ENCODE measurements around the gene ABCA12. TPM values are rescaled to one million over a fixed set of nuclear protein-coding genes. Genes with fewer than 3 reads are reported as not detected.

ABCA12 gene
- total and polyA plus RNA-seq, 9 of the 15 experiments (the other 6 are each of a cell fraction or from before 2014, with no cell fraction given) = 0.02 to 0.03 TPM; not detected in 7

GRCh38 chr2:215105607-215106354 lies 32.6 kb downstream of the ABCA12 start:
- ChIA-PET CTCF (ENCODE audit: low intra/inter-chr PET ratio) (no interaction called here), POLR2A (no interaction called here)
- no peaks in the 10 kb centered on the region; a peak in 1 of 5 replicates for H3K27me3 ChIP-seq (ENCODE audit: control insufficient read depth in 2 of 2, insufficient read depth in 2 of 2, low read length in 2 of 2)
- TF ChIP-seq CEBPB (tag; IDR thresholded peaks at IDR 0.05) (peak; percentile 78), PRPF4 (IDR thresholded peaks at IDR 0.05; ENCODE audit: insufficient read depth, low read depth, low read length, poor library complexity, severe bottlenecking) (no peak), CEBPG (CRISPR knock-in tag; IDR thresholded peaks at IDR 0.05) (no peak), CEBPG (tag; conservative IDR thresholded peaks at IDR 0.05 in 1 of 2, IDR thresholded peaks at IDR 0.05 in 1 of 2) (peak; percentile 45 to 57; a peak in 3 of 4 replicates)
- in situ Hi-C loops (cut with MboI) (no loop called here), intact Hi-C loops (cut with micrococcal nuclease) (no loop called here)
- no peak overlapping the region for H2AFZ ChIP-seq (ENCODE audit: low read depth, low read length)
- no peaks in the 10 kb centered on the region for H4K20me1 ChIP-seq (replicated peaks; ENCODE audit: control insufficient read depth, insufficient read depth, low read length)
- no peak overlapping the region for H3K9ac ChIP-seq (ENCODE audit: insufficient read depth in 1 of 2, low read depth in 2 of 2, low read length in 2 of 2)
- no peak overlapping the region for H3K27ac ChIP-seq (ENCODE audit: extremely low read depth, low read depth, low read length)
- no peak for DNase-seq (ENCODE audit: extremely low read depth in 1 of 4, low spot score in 3 of 4)
- no peak for ATAC-seq
- no TSS peak for BruUV-seq (replicated peaks)
- WGBS (ENCODE audit: insufficient coverage, low coverage, missing lambda C conversion rate) = 6% methylated on average over 4 of the region's 5 CpGs
- no peaks in the 10 kb centered on the region for H3K4me1 ChIP-seq (replicated peaks in 1 of 2; ENCODE audit: control insufficient read depth in 2 of 2, insufficient read depth in 2 of 2, low read length in 2 of 2)
- no peak overlapping the region for H3K4me2 ChIP-seq (ENCODE audit: insufficient read depth, low read length)
- H3K36me3 ChIP-seq (ENCODE audit: control insufficient read depth, insufficient read depth, low read length) = no peaks in the 10 kb centered on the region
- no peaks in the 10 kb centered on the region for H3K9me3 ChIP-seq (replicated peaks; ENCODE audit: control insufficient read depth, insufficient read depth, low read depth, low read length)
- H3K9me1 ChIP-seq (ENCODE audit: control insufficient read depth, insufficient read depth, low read length) = no peaks in the 10 kb centered on the region
- FAIRE-seq = no peak
- H3K79me2 ChIP-seq (ENCODE audit: control insufficient read depth, insufficient read depth, low read length) = no peaks in the 10 kb centered on the region
- no peak overlapping the region for H3K4me3 ChIP-seq

GRCh38 chr2:215104226-215104625 lies 34.2 kb downstream of the ABCA12 start:
- WGBS (ENCODE audit: insufficient coverage, low coverage, missing lambda C conversion rate) = 0% methylated on average over 4 of the region's 4 CpGs
- TF ChIP-seq ARID2 (IDR thresholded peaks at IDR 0.05) (no peak), ZBED1 (IDR thresholded peaks at IDR 0.05) (no peak), ZNF57 (CRISPR knock-in tag; IDR thresholded peaks at IDR 0.05) (no peak), ELF2 (CRISPR knock-in tag; IDR thresholded peaks at IDR 0.05) (no peak), GTF2E2 (tag; IDR thresholded peaks at IDR 0.05) (no peak)
- TF ChIP-seq, protein P1, sequence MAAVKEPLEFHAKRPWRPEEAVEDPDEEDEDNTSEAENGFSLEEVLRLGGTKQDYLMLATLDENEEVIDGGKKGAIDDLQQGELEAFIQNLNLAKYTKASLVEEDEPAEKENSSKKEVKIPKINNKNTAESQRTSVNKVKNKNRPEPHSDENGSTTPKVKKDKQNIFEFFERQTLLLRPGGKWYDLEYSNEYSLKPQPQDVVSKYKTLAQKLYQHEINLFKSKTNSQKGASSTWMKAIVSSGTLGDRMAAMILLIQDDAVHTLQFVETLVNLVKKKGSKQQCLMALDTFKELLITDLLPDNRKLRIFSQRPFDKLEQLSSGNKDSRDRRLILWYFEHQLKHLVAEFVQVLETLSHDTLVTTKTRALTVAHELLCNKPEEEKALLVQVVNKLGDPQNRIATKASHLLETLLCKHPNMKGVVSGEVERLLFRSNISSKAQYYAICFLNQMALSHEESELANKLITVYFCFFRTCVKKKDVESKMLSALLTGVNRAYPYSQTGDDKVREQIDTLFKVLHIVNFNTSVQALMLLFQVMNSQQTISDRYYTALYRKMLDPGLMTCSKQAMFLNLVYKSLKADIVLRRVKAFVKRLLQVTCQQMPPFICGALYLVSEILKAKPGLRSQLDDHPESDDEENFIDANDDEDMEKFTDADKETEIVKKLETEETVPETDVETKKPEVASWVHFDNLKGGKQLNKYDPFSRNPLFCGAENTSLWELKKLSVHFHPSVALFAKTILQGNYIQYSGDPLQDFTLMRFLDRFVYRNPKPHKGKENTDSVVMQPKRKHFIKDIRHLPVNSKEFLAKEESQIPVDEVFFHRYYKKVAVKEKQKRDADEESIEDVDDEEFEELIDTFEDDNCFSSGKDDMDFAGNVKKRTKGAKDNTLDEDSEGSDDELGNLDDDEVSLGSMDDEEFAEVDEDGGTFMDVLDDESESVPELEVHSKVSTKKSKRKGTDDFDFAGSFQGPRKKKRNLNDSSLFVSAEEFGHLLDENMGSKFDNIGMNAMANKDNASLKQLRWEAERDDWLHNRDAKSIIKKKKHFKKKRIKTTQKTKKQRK (IDR thresholded peaks at IDR 0.05; ENCODE audit: borderline replicate concordance, low read depth, low read length) = no peak
- TF ChIP-seq, protein P2, sequence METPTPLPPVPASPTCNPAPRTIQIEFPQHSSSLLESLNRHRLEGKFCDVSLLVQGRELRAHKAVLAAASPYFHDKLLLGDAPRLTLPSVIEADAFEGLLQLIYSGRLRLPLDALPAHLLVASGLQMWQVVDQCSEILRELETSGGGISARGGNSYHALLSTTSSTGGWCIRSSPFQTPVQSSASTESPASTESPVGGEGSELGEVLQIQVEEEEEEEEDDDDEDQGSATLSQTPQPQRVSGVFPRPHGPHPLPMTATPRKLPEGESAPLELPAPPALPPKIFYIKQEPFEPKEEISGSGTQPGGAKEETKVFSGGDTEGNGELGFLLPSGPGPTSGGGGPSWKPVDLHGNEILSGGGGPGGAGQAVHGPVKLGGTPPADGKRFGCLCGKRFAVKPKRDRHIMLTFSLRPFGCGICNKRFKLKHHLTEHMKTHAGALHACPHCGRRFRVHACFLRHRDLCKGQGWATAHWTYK (CRISPR knock-in tag; IDR thresholded peaks at IDR 0.05) = no peak
- ATAC-seq (no peak), DNase-seq (ENCODE audit: extremely low read depth in 1 of 4, low spot score in 3 of 4) (no peak), FAIRE-seq (no peak)
- no peaks in the 10 kb centered on the region for H3K4me1 ChIP-seq (replicated peaks in 1 of 2; ENCODE audit: control insufficient read depth in 2 of 2, insufficient read depth in 2 of 2, low read length in 2 of 2)
- no peaks in the 10 kb centered on the region for H3K9me1 ChIP-seq (ENCODE audit: control insufficient read depth, insufficient read depth, low read length)
- in situ Hi-C loops (cut with MboI) (no loop called here), intact Hi-C loops (cut with micrococcal nuclease) (no loop called here)
- H3K79me2 ChIP-seq (ENCODE audit: control insufficient read depth, insufficient read depth, low read length) = no peaks in the 10 kb centered on the region
- CTCF ChIA-PET (ENCODE audit: low intra/inter-chr PET ratio) = no interaction called here
- BruUV-seq (replicated peaks) = no TSS peak
- no peak overlapping the region for H3K4me2 ChIP-seq (ENCODE audit: insufficient read depth, low read length)
- no peak overlapping the region for H3K9ac ChIP-seq (ENCODE audit: insufficient read depth in 1 of 2, low read depth in 2 of 2, low read length in 2 of 2)
- H3K27ac ChIP-seq (ENCODE audit: extremely low read depth, low read depth, low read length) = no peak overlapping the region
- no peak overlapping the region for H2AFZ ChIP-seq (ENCODE audit: low read depth, low read length)
- H3K9me3 ChIP-seq (replicated peaks; ENCODE audit: control insufficient read depth, insufficient read depth, low read depth, low read length) = no peaks in the 10 kb centered on the region
- H3K4me3 ChIP-seq = no peak overlapping the region
- no peaks in the 10 kb centered on the region; a peak in 1 of 5 replicates for H3K27me3 ChIP-seq (ENCODE audit: control insufficient read depth in 2 of 2, insufficient read depth in 2 of 2, low read length in 2 of 2)
- H3K36me3 ChIP-seq (ENCODE audit: control insufficient read depth, insufficient read depth, low read length) = no peaks in the 10 kb centered on the region
- POLR2A ChIA-PET = interaction anchor here (0.6 kb wide), 2 partner anchors 70 to 160 kb away, joined by 3 to 5 read pairs; no protein-coding TSS in a partner anchor
- H4K20me1 ChIP-seq (replicated peaks; ENCODE audit: control insufficient read depth, insufficient read depth, low read length) = no peaks in the 10 kb centered on the region
